Neural cell (in vitro differentiated cells): ENCODE measurements around the gene EFCAB11.

Experiments
- CTCF ChIP-seq: fragments of 450-650 bp; IDR thresholded peaks from 2 replicates; pipeline ENCODE4 v1.5.1; 2014; ENCODE audit warnings: antibody characterized with exemption, mild to moderate bottlenecking, moderate library complexity; ENCODE audit not compliant: poor library complexity, severe bottlenecking
- RAD21 ChIP-seq: fragments of 450-650 bp; conservative IDR thresholded peaks from 2 replicates; pipeline ENCODE4 v1.6.1; 2014; ENCODE audit warnings: antibody characterized with exemption, mild to moderate bottlenecking, moderate library complexity

GRCh38 chr14:89814126-89814525 lies 140.4 kb downstream of the EFCAB11 start:
- TF ChIP-seq RAD21 (no peak), CTCF (no peak)
